HG02943 (cell line): Measurements from ENCODE around the gene CDC20B.
"Not testable (repeated sequence)": the region's sequence is repeated elsewhere in the genome, so short reads cannot be mapped to it uniquely, and the experiment has no call there.

Experiments used
- ATAC-seq: cut with Tn5 transposase; IDR thresholded peaks from one replicate; pipeline ENCODE4 v1.9.1; 2021; ENCODE audit warnings: mild to moderate bottlenecking, low read depth, moderate library complexity; ENCODE audit not compliant: unreplicated experiment

Gene CDC20B

GRCh38 chr5:55105976-55106375 is 67.0 kb downstream of the CDC20B start:
- not testable (repeated sequence) for ATAC-seq

GRCh38 chr5:55104946-55105701 is 67.9 kb downstream of the CDC20B start:
- ATAC-seq: no peak

- ATAC-seq: no peak
These were observed 68.8 kb downstream of the CDC20B start for GRCh38 chr5:55104036-55104772.

- no peak for ATAC-seq
These were observed 70.6 kb downstream of the CDC20B start, which contains the start of gene GZMA for GRCh38 chr5:55102348-55102747. TSS of gene GZMA (plus strand) at chr5:55102646. CDS start at chr5:55102683, 37 bp downstream.

- ATAC-seq: no peak
These were observed 71.3 kb downstream of the CDC20B start for GRCh38 chr5:55101556-55102276.

- ATAC-seq: not testable (repeated sequence)
These were observed 71.8 kb downstream of the CDC20B start for GRCh38 chr5:55101148-55101547.

GRCh38 chr5:55096861-55097260 is 76.1 kb downstream of the CDC20B start:
- ATAC-seq: no peak

GRCh38 chr5:55096182-55096581 is 76.8 kb downstream of the CDC20B start:
- no peak for ATAC-seq

- not testable (repeated sequence) for ATAC-seq
These were observed 82.0 kb downstream of the CDC20B start for GRCh38 chr5:55091011-55091410.

GRCh38 chr5:55089301-55089700 is 83.7 kb downstream of the CDC20B start:
- ATAC-seq: not testable (repeated sequence)

- no peak for ATAC-seq
These were observed 91.4 kb downstream of the CDC20B start for GRCh38 chr5:55081541-55081940.

- ATAC-seq: no peak
These were observed 99.8 kb downstream of the CDC20B start for GRCh38 chr5:55073211-55073610.

GRCh38 chr5:55072666-55073065 is 100.3 kb downstream of the CDC20B start:
- ATAC-seq: no peak

- no peak for ATAC-seq
These were observed 101.6 kb downstream of the CDC20B start for GRCh38 chr5:55071413-55071812.

- no peak for ATAC-seq
These were observed 102.0 kb downstream of the CDC20B start for GRCh38 chr5:55070968-55071367.

GRCh38 chr5:55066277-55066676 is 106.7 kb downstream of the CDC20B start:
- no peak for ATAC-seq

GRCh38 chr5:55064523-55064922 is 108.5 kb downstream of the CDC20B start:
- ATAC-seq: no peak

GRCh38 chr5:55063899-55064298 is 109.1 kb downstream of the CDC20B start:
- no peak for ATAC-seq

- no peak for ATAC-seq
These were observed 109.6 kb downstream of the CDC20B start for GRCh38 chr5:55063220-55063863.
